Measurements from ENCODE around the gene CCDC174.

DNA sequence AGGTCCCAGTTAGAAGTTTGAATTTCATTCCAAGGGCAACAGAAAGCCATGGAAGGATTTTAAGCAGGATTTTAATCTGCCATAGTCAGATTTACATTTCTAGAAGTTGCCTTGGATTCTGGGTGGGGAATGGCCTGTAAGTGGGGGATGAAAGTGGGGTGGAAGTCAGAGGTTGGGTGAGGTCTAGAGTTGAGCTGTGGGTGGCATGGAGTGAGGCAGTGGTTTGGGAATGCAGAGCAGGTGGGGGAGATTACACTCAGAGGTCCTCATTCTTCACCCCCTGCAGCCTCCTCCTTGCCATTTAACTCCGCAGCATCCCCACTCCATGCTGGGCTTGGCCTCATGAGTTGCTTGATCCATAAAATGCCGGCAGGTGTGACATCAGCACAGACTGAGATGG lies 32.0 kb upstream of the CCDC174 start:
- TF ChIP-seq, protein P1, sequence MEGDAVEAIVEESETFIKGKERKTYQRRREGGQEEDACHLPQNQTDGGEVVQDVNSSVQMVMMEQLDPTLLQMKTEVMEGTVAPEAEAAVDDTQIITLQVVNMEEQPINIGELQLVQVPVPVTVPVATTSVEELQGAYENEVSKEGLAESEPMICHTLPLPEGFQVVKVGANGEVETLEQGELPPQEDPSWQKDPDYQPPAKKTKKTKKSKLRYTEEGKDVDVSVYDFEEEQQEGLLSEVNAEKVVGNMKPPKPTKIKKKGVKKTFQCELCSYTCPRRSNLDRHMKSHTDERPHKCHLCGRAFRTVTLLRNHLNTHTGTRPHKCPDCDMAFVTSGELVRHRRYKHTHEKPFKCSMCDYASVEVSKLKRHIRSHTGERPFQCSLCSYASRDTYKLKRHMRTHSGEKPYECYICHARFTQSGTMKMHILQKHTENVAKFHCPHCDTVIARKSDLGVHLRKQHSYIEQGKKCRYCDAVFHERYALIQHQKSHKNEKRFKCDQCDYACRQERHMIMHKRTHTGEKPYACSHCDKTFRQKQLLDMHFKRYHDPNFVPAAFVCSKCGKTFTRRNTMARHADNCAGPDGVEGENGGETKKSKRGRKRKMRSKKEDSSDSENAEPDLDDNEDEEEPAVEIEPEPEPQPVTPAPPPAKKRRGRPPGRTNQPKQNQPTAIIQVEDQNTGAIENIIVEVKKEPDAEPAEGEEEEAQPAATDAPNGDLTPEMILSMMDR (IDR thresholded peaks at IDR 0.05; ENCODE audit: low read length): no peak
- TF ChIP-seq EZH2 (optimal IDR thresholded peaks at IDR 0.05; ENCODE audit: low read depth, low read length) (no peak), EZH2phosphoT487 (IDR thresholded peaks at IDR 0.05; ENCODE audit: low read length) (no peak)

All from MM.1S (cell line).